Dermis blood vessel endothelial cell (primary cell): ENCODE data around the gene MRPL17. TPM values are rescaled to one million over a fixed set of nuclear protein-coding genes. Genes with fewer than 3 reads are reported as not detected.

Experiments
- DNase-seq: peaks from one replicate; pipeline ENCODE4 v3.0.0; 2010
- total RNA-seq: library from RNA; depleted of rRNA; stranded (reverse); fragments of >200 nt; gene quantifications from 2 replicates; pipeline ENCODE4 v1.2.3, GENCODE V29; 2014

The MRPL17 gene
- total RNA-seq, 1 donor from 2014 or later, result 61.6 TPM

- DNase-seq, result no peak
Measured at GRCh38 chr11:6681949-6682348, 1.2 kb downstream of the MRPL17 start.

- no peak for DNase-seq
Measured at GRCh38 chr11:6681505-6681904, 1.6 kb downstream of the MRPL17 start.

GRCh38 chr11:6677018-6677417 lies 6.1 kb downstream of the MRPL17 start:
- DNase-seq, result peak; percentile 61

- DNase-seq, result peak; percentile 65
Measured at GRCh38 chr11:6674862-6675261, 8.3 kb downstream of the MRPL17 start.

DNA sequence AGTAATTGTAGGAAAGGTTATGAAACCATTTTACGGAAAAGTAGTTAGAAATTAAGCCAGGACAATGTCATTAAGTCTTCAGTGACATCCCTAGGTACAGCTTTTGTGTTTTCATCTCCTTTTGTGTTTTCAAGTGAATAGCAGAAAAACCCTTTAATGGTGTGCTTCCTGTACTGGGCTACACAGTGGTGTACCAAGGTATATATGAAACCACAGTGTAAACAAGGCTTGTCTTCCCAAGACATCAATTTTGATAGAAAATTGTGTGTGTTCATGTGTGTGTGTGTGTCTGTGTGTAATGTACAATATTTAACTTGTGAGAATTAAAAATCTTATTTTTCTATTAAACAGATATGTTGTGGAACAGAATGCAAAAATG lies 8.9 kb downstream of the MRPL17 start:
- no peak for DNase-seq

- no peak for DNase-seq
Measured at GRCh38 chr11:6673523-6674218, 9.5 kb downstream of the MRPL17 start.

GRCh38 chr11:6671991-6672390 lies 11.1 kb downstream of the MRPL17 start:
- DNase-seq, result no peak

DNA sequence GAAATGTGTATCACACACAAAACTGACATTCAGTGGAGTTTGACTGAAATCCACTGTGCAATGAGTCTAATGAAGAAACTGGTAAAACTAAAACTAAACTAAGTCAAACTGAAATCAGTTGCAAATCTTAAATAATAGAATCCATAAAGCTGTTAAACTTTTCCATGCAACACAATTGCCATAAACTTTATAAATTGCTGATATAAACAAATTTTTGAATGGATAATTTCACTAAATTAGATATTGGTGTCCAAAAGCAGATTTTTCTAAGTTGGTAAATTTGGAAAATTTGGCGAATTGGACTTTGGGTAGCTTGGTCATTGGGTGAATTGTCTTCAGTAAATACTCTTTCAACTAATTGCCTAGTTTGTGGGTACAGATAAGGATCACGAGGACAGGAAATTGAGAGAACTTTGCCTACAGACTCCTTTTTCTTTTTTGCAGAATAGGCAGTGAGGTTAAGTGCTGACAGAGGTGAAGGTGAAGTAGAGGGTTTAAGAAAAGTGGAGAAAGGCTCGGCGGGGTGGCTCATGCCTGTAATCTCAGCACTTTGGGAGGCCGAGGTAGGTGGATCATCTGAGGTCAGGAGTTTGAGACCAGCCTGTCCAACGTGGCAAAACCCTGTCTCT lies 12.8 kb downstream of the MRPL17 start:
- DNase-seq, result no peak

GRCh38 chr11:6667733-6668374 lies 15.3 kb downstream of the MRPL17 start:
- DNase-seq, result peak; percentile 54

DNA sequence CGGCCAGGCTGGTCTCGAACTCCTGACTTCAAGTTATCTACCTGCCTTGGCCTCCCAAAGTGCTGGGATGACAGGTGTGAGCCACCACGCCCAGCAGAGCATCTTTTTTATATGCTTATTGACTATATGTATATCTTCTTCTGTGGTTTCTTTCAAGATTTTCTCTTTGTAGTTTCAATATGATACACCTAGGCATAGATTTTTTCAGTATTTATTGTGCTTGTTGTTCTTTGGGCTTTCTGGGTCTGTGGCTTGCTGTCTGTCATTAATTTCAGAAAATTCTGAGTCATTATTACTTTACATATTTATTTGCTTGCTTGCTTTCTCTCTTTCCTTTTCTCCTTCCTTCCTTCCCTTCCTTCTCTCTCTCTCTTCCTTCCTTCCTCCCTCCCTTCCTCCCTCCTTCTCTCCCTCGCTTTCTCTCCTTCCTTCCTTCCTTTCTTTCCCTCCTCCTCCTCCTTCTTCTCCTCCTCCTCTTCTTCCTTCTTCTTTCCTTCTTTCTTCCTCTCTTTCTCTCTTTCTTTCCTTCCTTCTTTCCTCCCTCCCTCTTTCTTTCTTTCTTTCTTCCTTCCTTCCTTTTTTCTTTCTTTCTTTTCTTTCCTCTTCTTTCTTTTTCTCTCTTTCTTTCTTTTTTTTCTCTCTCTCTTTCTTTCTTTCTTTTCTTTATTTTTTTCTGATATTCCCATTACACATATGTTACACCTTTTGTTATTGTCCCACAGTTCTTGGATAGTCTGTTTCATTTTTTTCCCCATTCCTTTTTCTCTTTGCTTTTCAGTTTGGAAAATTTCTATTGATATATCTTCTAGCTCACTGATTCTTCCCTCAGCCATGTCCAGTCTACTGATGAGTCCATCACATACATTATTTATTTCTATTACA lies 16.6 kb downstream of the MRPL17 start:
- DNase-seq, result no peak

DNA sequence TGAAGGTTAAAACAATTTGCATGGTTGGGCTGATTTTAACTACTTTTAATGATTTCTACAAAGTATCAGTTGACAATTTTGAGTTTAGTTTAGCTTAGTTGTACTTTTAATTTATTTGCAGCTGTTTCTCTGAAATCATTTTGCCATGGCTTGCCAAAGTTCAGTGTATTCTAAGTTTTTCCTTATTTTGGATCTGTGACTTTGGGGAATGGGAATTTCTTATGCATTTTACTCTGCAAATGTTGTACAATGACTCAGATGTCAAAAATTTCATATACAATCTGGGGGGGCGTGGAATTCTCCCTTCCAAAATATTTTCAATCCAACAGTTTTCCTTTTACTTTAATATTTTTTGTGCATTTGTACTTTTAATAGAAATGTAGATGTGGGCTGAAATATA lies 18.6 kb downstream of the MRPL17 start:
- DNase-seq, result no peak

- no peak for DNase-seq
Measured at GRCh38 chr11:6663794-6664469, 19.2 kb downstream of the MRPL17 start.

DNA sequence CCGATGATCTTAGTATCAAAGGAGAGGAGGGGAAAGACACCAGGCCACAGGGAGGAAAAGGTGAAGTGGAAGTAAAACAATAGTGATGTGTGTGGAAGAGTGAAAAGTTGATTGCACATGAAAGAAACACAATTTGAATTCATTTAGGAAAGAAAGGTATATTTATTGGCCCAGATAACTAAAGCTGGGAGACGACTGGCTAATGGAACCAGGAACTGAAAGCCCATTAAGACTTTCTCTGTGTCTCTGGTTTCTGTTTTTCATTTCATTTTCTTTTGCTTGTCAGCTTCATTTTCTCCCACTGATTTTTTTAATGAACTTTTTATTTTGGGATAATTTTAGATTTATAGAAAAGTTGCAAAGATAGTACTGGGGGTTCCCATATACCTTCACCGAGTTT lies 22.4 kb downstream of the MRPL17 start:
- no peak for DNase-seq

DNA sequence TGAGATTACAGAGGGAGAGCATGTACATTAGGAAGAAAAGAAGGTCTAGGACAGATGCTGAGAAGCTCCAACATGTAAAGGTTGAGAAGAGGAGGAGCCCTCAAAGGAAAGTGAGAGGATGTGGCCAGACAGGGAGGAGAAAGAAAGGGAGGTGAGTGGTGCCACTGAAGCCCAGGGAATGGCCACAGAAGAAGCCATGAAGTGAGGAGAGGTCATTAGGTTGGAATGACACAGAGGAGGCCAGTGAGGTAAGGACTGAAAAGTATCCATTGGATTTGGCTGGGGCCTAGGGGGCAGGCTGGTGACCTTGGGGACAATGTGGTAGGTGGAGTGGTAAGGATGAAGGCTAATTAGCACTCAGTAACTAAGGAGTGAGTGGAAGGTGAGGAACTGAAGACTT lies 24.5 kb downstream of the MRPL17 start:
- DNase-seq, result no peak

DNA sequence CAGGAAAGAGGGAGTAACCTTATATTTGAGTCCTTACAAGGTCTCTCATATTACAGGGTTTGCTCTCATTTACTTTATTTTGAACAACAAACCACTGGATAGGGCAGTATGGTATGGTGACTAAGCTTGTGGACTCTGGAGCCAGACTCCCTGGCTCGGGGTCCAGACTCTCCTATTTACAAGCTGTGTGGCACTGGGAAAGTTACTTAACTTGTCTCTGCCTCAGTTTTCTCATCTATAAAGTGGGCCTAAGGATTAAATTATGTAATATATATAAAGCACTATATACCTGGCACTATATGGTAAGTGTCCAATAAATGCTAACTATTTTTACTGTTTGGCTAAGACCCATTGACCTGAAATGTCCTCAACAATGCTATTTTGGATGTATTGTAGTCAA lies 25.8 kb downstream of the MRPL17 start:
- DNase-seq, result no peak

- DNase-seq, result no peak
Measured at GRCh38 chr11:6656936-6657335, 26.2 kb downstream of the MRPL17 start.

- DNase-seq, result no peak
Measured at GRCh38 chr11:6656584-6656915, 26.6 kb downstream of the MRPL17 start.

GRCh38 chr11:6655790-6656583 lies 27.2 kb downstream of the MRPL17 start, which contains the start of gene DCHS1:
Gene DCHS1 (minus strand): TSS chr11:6655809. CDS start chr11:6641613, 14,196 bp downstream.
- peak; percentile 37 for DNase-seq

DNA sequence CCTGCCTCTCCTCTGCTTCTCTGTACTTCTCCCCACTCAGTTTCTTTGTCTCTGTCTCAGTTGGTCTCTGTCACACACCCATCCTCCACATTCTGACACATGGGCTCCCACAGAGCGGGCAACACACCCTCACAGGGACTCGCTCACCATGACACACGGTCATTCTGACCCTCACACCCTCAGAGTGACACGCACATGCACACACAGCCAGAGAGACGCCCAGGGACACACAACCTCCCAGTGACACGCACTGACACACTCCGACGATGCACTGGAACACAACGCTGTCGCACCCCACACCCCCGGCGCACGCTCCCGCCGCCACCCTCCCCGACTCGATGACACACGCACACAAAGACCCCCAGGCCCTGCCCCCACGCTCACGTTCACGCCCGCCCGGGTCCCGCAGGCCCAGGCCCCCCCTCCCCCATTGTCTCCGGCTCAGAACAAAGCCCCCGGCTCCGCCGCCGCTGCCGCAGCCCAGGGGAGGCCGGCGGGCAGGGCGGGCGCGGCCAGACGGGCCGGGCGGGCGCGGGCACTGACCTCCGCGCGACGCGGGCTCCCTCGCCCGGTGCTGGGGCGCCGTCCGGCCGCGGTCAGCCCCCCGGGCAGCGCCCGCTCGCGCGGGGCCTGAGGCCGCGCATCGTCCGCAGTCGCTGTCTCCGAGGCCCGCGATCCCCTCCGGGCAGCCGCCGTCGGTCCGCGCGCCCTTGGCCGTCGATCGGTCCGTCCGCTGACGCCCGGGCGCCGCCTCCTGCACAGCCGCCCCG lies 27.9 kb downstream of the MRPL17 start:
- peak; percentile 46 for DNase-seq

DNA sequence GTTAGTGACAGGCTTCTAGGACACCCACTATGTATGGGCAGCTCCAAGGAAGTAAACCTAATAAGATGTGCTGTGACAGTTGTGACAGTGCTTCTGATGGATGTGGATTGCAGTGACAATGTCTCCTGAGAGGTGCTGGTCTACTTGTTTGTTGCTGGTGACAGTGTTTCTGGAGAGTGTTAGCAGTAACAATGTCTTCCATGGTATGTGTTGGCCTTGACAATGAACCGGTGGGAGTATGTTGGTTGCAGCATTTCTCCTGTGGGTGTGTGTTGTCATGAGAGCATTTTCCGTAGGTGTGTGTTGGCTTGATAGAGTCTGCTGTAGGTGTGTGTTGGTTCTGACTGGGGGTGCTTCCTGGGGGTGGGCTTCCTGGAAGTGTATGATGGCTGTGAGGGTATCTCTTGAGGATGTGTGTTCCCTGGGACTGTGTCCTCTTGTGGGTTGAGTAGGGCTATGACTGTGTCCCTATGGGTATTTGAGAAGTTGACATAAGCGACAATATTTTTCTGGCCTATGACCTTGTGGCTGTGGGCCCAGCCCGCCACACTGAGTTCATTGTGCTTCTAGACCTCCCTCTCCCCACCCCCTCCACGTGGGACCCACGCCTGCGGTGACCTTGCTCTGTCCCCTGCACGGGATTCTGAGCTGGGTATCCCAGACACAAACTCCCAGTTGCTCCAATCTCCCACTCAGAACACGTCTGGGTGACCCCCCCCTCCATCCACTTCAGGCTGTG lies 28.7 kb downstream of the MRPL17 start:
- DNase-seq, result no peak
